GM12878 (cell line): Measurements from ENCODE around the gene L1TD1. TPM values are rescaled to one million over a fixed set of nuclear protein-coding genes. Genes with fewer than 3 reads are reported as not detected.

ENCODE experiments used
- ATAC-seq: fragments of 200-7000 bp; cut with Tn5 transposase; 3 replicates; pipeline ENCODE4 v1.9.1; 2020; ENCODE audit warnings: mild to moderate bottlenecking, moderate library complexity
- BruUV-seq: library from RNA; stranded (reverse); fragments of 400-500 nt; replicated peaks from 2 replicates; lab custom pipeline; 2021; lab: Mats Ljungman, UMichigan
- CTCF ChIA-PET: fragments of 300-600 bp; sonication (Branson Sonifier 250); formaldehyde crosslinking; extraction: SDS; loops from one replicate; lab custom pipeline; 2021; ENCODE audit warnings: inconsistent platforms; lab: Yijun Ruan, JAX
- POLR2A ChIA-PET: fragments of 350-600 bp; formaldehyde crosslinking; extraction: SDS; loops from one replicate; lab custom pipeline; 2021; ENCODE audit warnings: inconsistent platforms; lab: Charles Lee
- RAD21 ChIA-PET: fragments of 300-600 bp; sonication (Branson Sonifier 250); formaldehyde crosslinking; loops from one replicate; lab custom pipeline; 2023; ENCODE audit warnings: antibody characterized with exemption; ENCODE audit not compliant: unreplicated experiment; lab: Charles Lee
- SMC1A ChIA-PET: fragments of 300-600 bp; sonication (Branson Sonifier 250); formaldehyde crosslinking; loops from one replicate; lab custom pipeline; 2023; ENCODE audit not compliant: unreplicated experiment, uncharacterized antibody; lab: Charles Lee
- DNase-seq: peaks from one replicate; pipeline ENCODE4 v3.0.0-alpha.2; 2011; ENCODE audit warnings: low read depth, low spot score
- FAIRE-seq: peaks from 3 replicates; lab custom pipeline; 2011; peaks lifted over from hg19 to GRCh38; lab: Jason Lieb, UNC
- H2AFZ ChIP-seq: 2 replicates; pipeline ENCODE4 v1.6.0; 2011; ENCODE audit warnings: low read depth, low read length, control low read depth; ENCODE audit not compliant: control insufficient read depth
- H3K27ac ChIP-seq: 2 replicates; pipeline ENCODE4 v1.5.1; 2011; ENCODE audit warnings: control low read depth; ENCODE audit not compliant: control insufficient read depth, insufficient read depth
- H3K27me3 ChIP-seq, 2 experiments: replicated peaks in 1 of 2; 2 replicates each; pipeline versions ENCODE4 v1.6.0 to v1.6.1; 2011; ENCODE audit warnings: low read length in 1 of 2; ENCODE audit not compliant: control insufficient read depth in 2 of 2, insufficient read depth in 2 of 2
- H3K36me3 ChIP-seq, 2 experiments: 2 replicates each; pipeline ENCODE4 v1.5.1; 2011; ENCODE audit warnings: low read length in 1 of 2; ENCODE audit not compliant: control insufficient read depth in 2 of 2, insufficient read depth in 2 of 2
- H3K4me1 ChIP-seq: 2 replicates; pipeline ENCODE4 v1.6.1; 2011; ENCODE audit warnings: mild to moderate bottlenecking, low read length, moderate library complexity, mixed read lengths; ENCODE audit not compliant: control insufficient read depth, insufficient read depth
- H3K4me2 ChIP-seq: 2 replicates; pipeline ENCODE4 v1.6.0; 2011; ENCODE audit warnings: control low read depth; ENCODE audit not compliant: control insufficient read depth, insufficient read depth
- H3K4me3 ChIP-seq: fragments of 200-600 bp; sonication (generic); 2 replicates; pipeline ENCODE4 v1.5.1; 2016
- H3K79me2 ChIP-seq: 2 replicates; pipeline ENCODE4 v1.6.0; 2011; ENCODE audit warnings: low read length; ENCODE audit not compliant: control insufficient read depth, insufficient read depth
- H3K9ac ChIP-seq: 2 replicates; pipeline ENCODE4 v1.8.0; 2011; ENCODE audit warnings: low read length, control low read depth, mixed read lengths; ENCODE audit not compliant: control insufficient read depth, insufficient read depth
- H3K9me3 ChIP-seq: replicated peaks from 3 replicates; pipeline ENCODE4 v1.5.1; 2011; ENCODE audit warnings: mild to moderate bottlenecking, low read length; ENCODE audit not compliant: control insufficient read depth, insufficient read depth
- H4K20me1 ChIP-seq: 2 replicates; pipeline ENCODE4 v1.6.0; 2011; ENCODE audit not compliant: control insufficient read depth, insufficient read depth
- BACH1 ChIP-seq: fragments of 450-650 bp; IDR thresholded peaks from 2 replicates; pipeline ENCODE4 v1.6.1; 2017; ENCODE audit warnings: mild to moderate bottlenecking, borderline replicate concordance
- CBFB ChIP-seq: IDR thresholded peaks from 2 replicates; pipeline ENCODE4 v1.6.1; 2016; ENCODE audit warnings: antibody characterized with exemption, low read depth
- CBX5 ChIP-seq: sonication (generic); IDR thresholded peaks from 2 replicates; pipeline ENCODE4 v1.6.1; 2016; ENCODE audit warnings: low read depth, moderate library complexity, mild to moderate bottlenecking, inconsistent platforms
- CREB1 ChIP-seq: IDR thresholded peaks from 2 replicates; pipeline ENCODE4 v1.6.1; 2012; ENCODE audit warnings: low read depth, mild to moderate bottlenecking, inconsistent platforms
- IKZF2 ChIP-seq, 2 experiments: fragments of 450-650 bp; IDR thresholded peaks; 2 replicates each; pipeline ENCODE4 v1.6.1; 2017; ENCODE audit warnings: mild to moderate bottlenecking in 2 of 2, moderate library complexity in 2 of 2
- MTA2 ChIP-seq: fragments of 450-650 bp; IDR thresholded peaks from 2 replicates; pipeline ENCODE4 v1.6.1; 2016; ENCODE audit warnings: low read depth, mild to moderate bottlenecking, moderate library complexity
- SMAD1 ChIP-seq: fragments of 450-650 bp; IDR thresholded peaks from 2 replicates; pipeline ENCODE4 v1.6.1; 2018; ENCODE audit warnings: mild to moderate bottlenecking, low read depth; ENCODE audit not compliant: partially characterized antibody
- SMARCA5 ChIP-seq: fragments of 450-650 bp; IDR thresholded peaks from 2 replicates; pipeline ENCODE4 v1.6.1; 2017; ENCODE audit warnings: mild to moderate bottlenecking
- SP1 ChIP-seq: IDR thresholded peaks from one replicate; pipeline ENCODE4 v1.6.1; 2011; ENCODE audit warnings: low read depth, low read length
- SREBF2 ChIP-seq: IDR thresholded peaks from 2 replicates; pipeline ENCODE4 v1.6.1; 2012; ENCODE audit warnings: mild to moderate bottlenecking, low read length
- ZNF24 ChIP-seq: fragments of 450-650 bp; IDR thresholded peaks from 2 replicates; pipeline ENCODE4 v1.6.1; 2017; ENCODE audit warnings: antibody characterized with exemption, mild to moderate bottlenecking
- ZNF384 ChIP-seq: IDR thresholded peaks from 2 replicates; pipeline ENCODE4 v1.6.1; 2012; ENCODE audit warnings: low read depth, mild to moderate bottlenecking, low read length, improper control_type of control experiment, borderline replicate concordance
- WGBS: methylation state at CpG from one replicate; pipeline ENCODE4 v1.1.6; 2016; ENCODE audit warnings: low lambda C conversion rate; ENCODE audit not compliant: insufficient replicate concordance, insufficient coverage; ENCODE audit errors: missing lambda C conversion rate; 5-methylcytosine and 5-hydroxymethylcytosine counted together
- in situ Hi-C: fragments of 300-500 bp; cut with MboI; formaldehyde crosslinking; loops from 9 replicates; pipeline ENCODE4 v1.14.3; 2018; ENCODE audit warnings: mixed read lengths
- intact Hi-C: fragments of 100-400 bp; cut with micrococcal nuclease; formaldehyde crosslinking; loops from one replicate; pipeline ENCODE4 v1.14.2; 2022; ENCODE audit not compliant: unreplicated experiment
- polyA plus RNA-seq, 11 experiments: library from polyadenylated mRNA; depleted of rRNA in 4 of 11; unstranded in 6 of 11; stranded (reverse) in 5 of 11; fragments of >200 nt; fragmentation: Nextera tagmentation in 4 of 11; fragmentation: Illumina TruSeq in 1 of 11; extraction: Ambion mirVana in 4 of 11; extraction: Trizol in 1 of 11; gene quantifications; 1 replicate in 1 of 11; 2 replicates in 10 of 11; pipeline versions ENCODE4 v1.2.1 to v1.2.3, GENCODE V29; 2011 to 2016; ENCODE audit warnings: inconsistent platforms in 2 of 11, missing spikeins in 2 of 11, low read depth in 1 of 11
- total RNA-seq, 4 experiments: library from RNA; depleted of rRNA in 3 of 4; stranded (reverse); fragments of >200 nt in 3 of 4; fragmentation: Illumina TruSeq in 1 of 4; extraction: Trizol in 1 of 4; gene quantifications; 2 replicates each; pipeline versions ENCODE4 v1.2.1 to v1.2.3, GENCODE V29; 2013 to 2021
- TF ChIP-seq, protein P1 (sequence below): fragments of 450-650 bp; IDR thresholded peaks from 2 replicates; pipeline ENCODE4 v1.6.1; 2017; ENCODE audit warnings: borderline replicate concordance
- TF ChIP-seq, protein P2 (sequence below), 3 experiments: IDR thresholded peaks in 2 of 3; conservative IDR thresholded peaks in 1 of 3; 2 replicates each; pipeline ENCODE4 v1.5.1; 2011; ENCODE audit warnings: low read depth in 3 of 3, low read length in 3 of 3, mild to moderate bottlenecking in 3 of 3, control low read depth in 2 of 3, moderate library complexity in 2 of 3, inconsistent platforms in 1 of 3, mixed read lengths in 1 of 3; ENCODE audit not compliant: control insufficient read depth in 2 of 3, insufficient read depth in 1 of 3; ENCODE audit errors: extremely low read depth in 1 of 3
- TF ChIP-seq, protein P3 (sequence below): IDR thresholded peaks from 2 replicates; pipeline ENCODE4 v1.6.1; 2011; ENCODE audit warnings: borderline replicate concordance, low read depth, mild to moderate bottlenecking, moderate library complexity, mixed read lengths, low read length; ENCODE audit not compliant: insufficient read depth; ENCODE audit errors: extremely low read length
- TF ChIP-seq, protein P4 (sequence below): fragments of 450-650 bp; formaldehyde crosslinking; IDR thresholded peaks from 2 replicates; pipeline ENCODE4 v1.4.0; 2022; ENCODE audit warnings: mild to moderate bottlenecking, moderate library complexity

Gene L1TD1
- total and polyA plus RNA-seq, 10 of the 15 experiments (the other 5 are each of a cell fraction or from before 2014, with no cell fraction given): 0.07 to 0.31 (median 0.21) TPM; not detected in 7

DNA sequence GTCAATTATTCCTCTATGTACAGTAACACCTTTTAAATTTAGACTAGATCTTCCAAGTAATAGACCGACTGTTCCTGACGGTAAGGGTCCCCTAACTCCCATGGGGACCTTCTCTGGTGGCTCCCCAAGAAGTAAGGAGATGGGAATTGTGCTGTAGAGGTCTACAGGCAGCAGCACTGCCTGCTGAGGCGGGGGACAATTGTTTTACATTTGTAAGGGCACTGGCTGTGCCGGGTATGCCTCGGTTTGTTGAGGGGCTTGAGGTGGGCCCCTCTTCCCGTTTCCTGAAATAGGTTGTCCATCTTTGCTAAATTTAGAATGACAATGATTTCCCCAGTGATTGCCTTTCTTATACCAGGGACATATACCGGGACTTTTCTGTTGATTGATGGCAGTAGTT, 13.1 kb upstream of the L1TD1 start:
- H3K36me3 ChIP-seq: no peaks in the 10 kb centered on the region
- CTCF ChIA-PET: no interaction called here
- FAIRE-seq (no peak), ATAC-seq (no peak), DNase-seq (no peak)
- in situ Hi-C loops: no loop called here
- WGBS: 24% methylated on average over 7 of the region's 7 CpGs
- H3K9me3 ChIP-seq: no peaks in the 10 kb centered on the region
- H3K27ac ChIP-seq: no peak overlapping the region
- no peak overlapping the region for H3K4me2 ChIP-seq
- H2AFZ ChIP-seq: no peak overlapping the region
- intact Hi-C loops: no loop called here
- BruUV-seq: no TSS peak
- no peaks in the 10 kb centered on the region for H3K79me2 ChIP-seq
- POLR2A ChIA-PET: no interaction called here
- H3K27me3 ChIP-seq: no peaks in the 10 kb centered on the region; a peak in 1 of 4 replicates
- H4K20me1 ChIP-seq: no peaks in the 10 kb centered on the region
- H3K4me1 ChIP-seq: no peaks in the 10 kb centered on the region
- H3K9ac ChIP-seq: no peak overlapping the region
- TF ChIP-seq SMARCA5 (no peak), SMAD1 (no peak), BACH1 (no peak), CREB1 (no peak), CBFB (no peak), SP1 (no peak), ZNF384 (no peak), SREBF2 (no peak), MTA2 (no peak), ZNF24 (no peak), CBX5 (no peak), IKZF2 (IDR thresholded peaks at IDR 0.05) (no peak)
- TF ChIP-seq, protein P1, sequence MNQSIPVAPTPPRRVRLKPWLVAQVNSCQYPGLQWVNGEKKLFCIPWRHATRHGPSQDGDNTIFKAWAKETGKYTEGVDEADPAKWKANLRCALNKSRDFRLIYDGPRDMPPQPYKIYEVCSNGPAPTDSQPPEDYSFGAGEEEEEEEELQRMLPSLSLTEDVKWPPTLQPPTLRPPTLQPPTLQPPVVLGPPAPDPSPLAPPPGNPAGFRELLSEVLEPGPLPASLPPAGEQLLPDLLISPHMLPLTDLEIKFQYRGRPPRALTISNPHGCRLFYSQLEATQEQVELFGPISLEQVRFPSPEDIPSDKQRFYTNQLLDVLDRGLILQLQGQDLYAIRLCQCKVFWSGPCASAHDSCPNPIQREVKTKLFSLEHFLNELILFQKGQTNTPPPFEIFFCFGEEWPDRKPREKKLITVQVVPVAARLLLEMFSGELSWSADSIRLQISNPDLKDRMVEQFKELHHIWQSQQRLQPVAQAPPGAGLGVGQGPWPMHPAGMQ: no peak
- TF ChIP-seq, protein P2, sequence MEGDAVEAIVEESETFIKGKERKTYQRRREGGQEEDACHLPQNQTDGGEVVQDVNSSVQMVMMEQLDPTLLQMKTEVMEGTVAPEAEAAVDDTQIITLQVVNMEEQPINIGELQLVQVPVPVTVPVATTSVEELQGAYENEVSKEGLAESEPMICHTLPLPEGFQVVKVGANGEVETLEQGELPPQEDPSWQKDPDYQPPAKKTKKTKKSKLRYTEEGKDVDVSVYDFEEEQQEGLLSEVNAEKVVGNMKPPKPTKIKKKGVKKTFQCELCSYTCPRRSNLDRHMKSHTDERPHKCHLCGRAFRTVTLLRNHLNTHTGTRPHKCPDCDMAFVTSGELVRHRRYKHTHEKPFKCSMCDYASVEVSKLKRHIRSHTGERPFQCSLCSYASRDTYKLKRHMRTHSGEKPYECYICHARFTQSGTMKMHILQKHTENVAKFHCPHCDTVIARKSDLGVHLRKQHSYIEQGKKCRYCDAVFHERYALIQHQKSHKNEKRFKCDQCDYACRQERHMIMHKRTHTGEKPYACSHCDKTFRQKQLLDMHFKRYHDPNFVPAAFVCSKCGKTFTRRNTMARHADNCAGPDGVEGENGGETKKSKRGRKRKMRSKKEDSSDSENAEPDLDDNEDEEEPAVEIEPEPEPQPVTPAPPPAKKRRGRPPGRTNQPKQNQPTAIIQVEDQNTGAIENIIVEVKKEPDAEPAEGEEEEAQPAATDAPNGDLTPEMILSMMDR (IDR thresholded peaks at IDR 0.05 in 2 of 3, conservative IDR thresholded peaks at IDR 0.05 in 1 of 3; ENCODE audit: control insufficient read depth in 2 of 3, extremely low read depth in 1 of 3, insufficient read depth in 1 of 3, low read depth in 3 of 3, low read length in 3 of 3): no peak
- TF ChIP-seq, protein P3, sequence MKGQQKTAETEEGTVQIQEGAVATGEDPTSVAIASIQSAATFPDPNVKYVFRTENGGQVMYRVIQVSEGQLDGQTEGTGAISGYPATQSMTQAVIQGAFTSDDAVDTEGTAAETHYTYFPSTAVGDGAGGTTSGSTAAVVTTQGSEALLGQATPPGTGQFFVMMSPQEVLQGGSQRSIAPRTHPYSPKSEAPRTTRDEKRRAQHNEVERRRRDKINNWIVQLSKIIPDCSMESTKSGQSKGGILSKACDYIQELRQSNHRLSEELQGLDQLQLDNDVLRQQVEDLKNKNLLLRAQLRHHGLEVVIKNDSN: no peak
- TF ChIP-seq, protein P4, sequence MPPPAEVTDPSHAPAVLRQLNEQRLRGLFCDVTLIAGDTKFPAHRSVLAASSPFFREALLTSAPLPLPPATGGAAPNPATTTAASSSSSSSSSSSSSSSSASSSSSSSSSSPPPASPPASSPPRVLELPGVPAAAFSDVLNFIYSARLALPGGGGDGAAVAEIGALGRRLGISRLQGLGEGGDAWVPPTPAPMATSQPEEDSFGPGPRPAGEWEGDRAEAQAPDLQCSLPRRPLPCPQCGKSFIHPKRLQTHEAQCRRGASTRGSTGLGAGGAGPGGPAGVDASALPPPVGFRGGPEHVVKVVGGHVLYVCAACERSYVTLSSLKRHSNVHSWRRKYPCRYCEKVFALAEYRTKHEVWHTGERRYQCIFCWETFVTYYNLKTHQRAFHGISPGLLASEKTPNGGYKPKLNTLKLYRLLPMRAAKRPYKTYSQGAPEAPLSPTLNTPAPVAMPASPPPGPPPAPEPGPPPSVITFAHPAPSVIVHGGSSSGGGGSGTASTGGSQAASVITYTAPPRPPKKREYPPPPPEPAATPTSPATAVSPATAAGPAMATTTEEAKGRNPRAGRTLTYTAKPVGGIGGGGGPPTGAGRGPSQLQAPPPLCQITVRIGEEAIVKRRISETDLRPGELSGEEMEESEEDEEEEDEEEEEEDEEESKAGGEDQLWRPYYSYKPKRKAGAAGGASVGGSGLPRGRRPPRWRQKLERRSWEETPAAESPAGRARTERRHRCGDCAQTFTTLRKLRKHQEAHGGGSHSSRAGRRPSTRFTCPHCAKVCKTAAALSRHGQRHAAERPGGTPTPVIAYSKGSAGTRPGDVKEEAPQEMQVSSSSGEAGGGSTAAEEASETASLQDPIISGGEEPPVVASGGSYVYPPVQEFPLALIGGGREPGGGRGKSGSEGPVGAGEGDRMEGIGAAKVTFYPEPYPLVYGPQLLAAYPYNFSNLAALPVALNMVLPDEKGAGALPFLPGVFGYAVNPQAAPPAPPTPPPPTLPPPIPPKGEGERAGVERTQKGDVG (CRISPR knock-in tag): no peak
- RAD21 ChIA-PET: no interaction called here
- no peak overlapping the region for H3K4me3 ChIP-seq
- SMC1A ChIA-PET: no interaction called here
